HEK293 (cell line): ENCODE data around the gene NRTN.

Experiments
- CTCF ChIA-PET: fragments of 350-600 bp; formaldehyde crosslinking; extraction: SDS; loops from one replicate; lab custom pipeline; 2021; ENCODE audit warnings: antibody characterized with exemption; lab: Yijun Ruan, JAX
- POLR2A ChIA-PET: fragments of 300-600 bp; formaldehyde crosslinking; extraction: SDS; loops from one replicate; lab custom pipeline; 2020; ENCODE audit warnings: antibody characterized with exemption, inconsistent platforms; lab: Yijun Ruan, JAX
- H3K27ac ChIP-seq: fragments of 200-500 bp; sonication (Bioruptor generic); 2 replicates; pipeline ENCODE4 v1.5.1; 2014; ENCODE audit warnings: low read depth, low read length, control low read depth, inconsistent platforms; ENCODE audit errors: extremely low read depth
- H3K36me3 ChIP-seq, 2 experiments: fragments of 200-500 bp in 1 of 2; sonication (Bioruptor generic) in 1 of 2; 1 replicate in 1 of 2; 2 replicates in 1 of 2; pipeline ENCODE4 v1.5.1; 2014 to 2017; ENCODE audit warnings: inconsistent platforms in 2 of 2, low read length in 2 of 2; ENCODE audit not compliant: control insufficient read depth in 2 of 2, insufficient read depth in 1 of 2
- H3K4me1 ChIP-seq: fragments of 200-500 bp; sonication (Bioruptor generic); 2 replicates; pipeline ENCODE4 v1.5.1; 2014; ENCODE audit warnings: mild to moderate bottlenecking, low read length, inconsistent platforms; ENCODE audit not compliant: control insufficient read depth, insufficient read depth
- H3K4me3 ChIP-seq: 2 replicates; pipeline ENCODE4 v1.5.1; 2011; ENCODE audit warnings: low read depth, mild to moderate bottlenecking, control low read depth, low read length, moderate library complexity
- H3K9me3 ChIP-seq: fragments of 200-500 bp; sonication (Bioruptor generic); 2 replicates; pipeline ENCODE4 v1.5.1; 2014; ENCODE audit warnings: low read depth, low read length, inconsistent platforms; ENCODE audit not compliant: control insufficient read depth, insufficient read depth
- ATF2 ChIP-seq: fragments of 450-650 bp; formaldehyde crosslinking; IDR thresholded peaks from 2 replicates; pipeline ENCODE4 v1.5.1; 2016; ENCODE audit warnings: missing biosample characterization, missing genetic modification characterization, low read depth
- GLI2 ChIP-seq: fragments of 450-650 bp; formaldehyde crosslinking; IDR thresholded peaks from 2 replicates; pipeline ENCODE4; 2017; ENCODE audit warnings: missing biosample characterization, missing genetic modification characterization, low read depth, borderline replicate concordance
- HOXC10 ChIP-seq: sonication (generic); formaldehyde crosslinking; IDR thresholded peaks from 2 replicates; pipeline ENCODE4 v1.8.1; 2023; ENCODE audit warnings: mild to moderate bottlenecking, missing genetic modification reagents
- IKZF3 ChIP-seq: fragments of 450-650 bp; IDR thresholded peaks from 2 replicates; pipeline ENCODE4 v1.5.0; 2018; ENCODE audit warnings: missing biosample characterization, mild to moderate bottlenecking, missing genetic modification characterization, moderate library complexity
- OVOL3 ChIP-seq: fragments of 450-650 bp; formaldehyde crosslinking; IDR thresholded peaks from 2 replicates; pipeline ENCODE4 v1.5.1; 2016; ENCODE audit warnings: missing biosample characterization, missing genetic modification characterization
- PRDM4 ChIP-seq: fragments of 450-650 bp; formaldehyde crosslinking; IDR thresholded peaks from 2 replicates; pipeline ENCODE4 v1.5.1; 2017; ENCODE audit warnings: missing biosample characterization, missing genetic modification characterization
- RBAK ChIP-seq: fragments of 450-650 bp; formaldehyde crosslinking; IDR thresholded peaks from 2 replicates; pipeline ENCODE4 v1.5.1; 2016; ENCODE audit warnings: missing biosample characterization, missing genetic modification characterization
- YY1 ChIP-seq: fragments of 450-650 bp; formaldehyde crosslinking; IDR thresholded peaks from 2 replicates; pipeline ENCODE4 v1.5.1; 2018; ENCODE audit warnings: missing biosample characterization, missing genetic modification characterization
- ZBTB20 ChIP-seq: fragments of 450-650 bp; formaldehyde crosslinking; IDR thresholded peaks from 2 replicates; pipeline ENCODE4 v1.5.1; 2016; ENCODE audit warnings: missing biosample characterization, missing genetic modification characterization
- ZBTB48 ChIP-seq: fragments of 450-650 bp; formaldehyde crosslinking; IDR thresholded peaks from 2 replicates; pipeline ENCODE4 v1.5.1; 2016; ENCODE audit warnings: missing biosample characterization, missing genetic modification characterization
- ZBTB8A ChIP-seq: fragments of 450-650 bp; formaldehyde crosslinking; IDR thresholded peaks from 2 replicates; pipeline ENCODE4 v1.5.1; 2016; ENCODE audit warnings: missing biosample characterization, missing genetic modification characterization
- ZNF404 ChIP-seq: fragments of 450-650 bp; formaldehyde crosslinking; IDR thresholded peaks from 2 replicates; pipeline ENCODE4 v1.5.1; 2017; ENCODE audit warnings: missing biosample characterization, missing genetic modification characterization
- ZNF473 ChIP-seq: fragments of 450-650 bp; formaldehyde crosslinking; IDR thresholded peaks from 2 replicates; pipeline ENCODE4 v1.5.1; 2017; ENCODE audit warnings: missing biosample characterization, missing genetic modification characterization
- ZNF518A ChIP-seq: fragments of 450-650 bp; formaldehyde crosslinking; conservative IDR thresholded peaks from 2 replicates; pipeline ENCODE4 v1.5.1; 2016; ENCODE audit warnings: low read depth, missing biosample characterization, missing genetic modification characterization
- ZNF521 ChIP-seq: fragments of 450-650 bp; formaldehyde crosslinking; IDR thresholded peaks from 2 replicates; pipeline ENCODE4 v1.5.1; 2017; ENCODE audit warnings: missing biosample characterization, mild to moderate bottlenecking, missing genetic modification characterization
- ZNF544 ChIP-seq: fragments of 450-650 bp; formaldehyde crosslinking; IDR thresholded peaks from 2 replicates; pipeline ENCODE4 v1.5.0; 2017; ENCODE audit warnings: missing biosample characterization, missing genetic modification characterization
- ZNF571 ChIP-seq: fragments of 450-650 bp; formaldehyde crosslinking; IDR thresholded peaks from 2 replicates; pipeline ENCODE4 v1.5.0; 2017; ENCODE audit warnings: missing biosample characterization, missing genetic modification characterization
- ZNF670 ChIP-seq: fragments of 450-650 bp; formaldehyde crosslinking; IDR thresholded peaks from 2 replicates; pipeline ENCODE4 v1.5.1; 2016; ENCODE audit warnings: missing biosample characterization, missing genetic modification characterization, low read depth
- ZNF677 ChIP-seq: fragments of 450-650 bp; IDR thresholded peaks from 2 replicates; pipeline ENCODE4 v1.5.0; 2018; ENCODE audit warnings: missing biosample characterization, mild to moderate bottlenecking, missing genetic modification characterization, moderate library complexity
- ZNF747 ChIP-seq: fragments of 450-650 bp; formaldehyde crosslinking; IDR thresholded peaks from 2 replicates; pipeline ENCODE4 v1.5.1; 2016; ENCODE audit warnings: missing biosample characterization, missing genetic modification characterization
- ZSCAN5A ChIP-seq: fragments of 450-650 bp; formaldehyde crosslinking; IDR thresholded peaks from 2 replicates; pipeline ENCODE4 v1.5.1; 2016; ENCODE audit warnings: missing biosample characterization, missing genetic modification characterization

NRTN gene

GRCh38 chr19:5789886-5790558 lies 14.8 kb upstream of the NRTN start:
- TF ChIP-seq RBAK (tag by site-specific recombination) (no peak), ZNF677 (peak; percentile 96)
- TF ChIP-seq, all 188 proteins: peak for 1
- H3K4me1 ChIP-seq, result no peaks in the 10 kb centered on the region
- H3K4me3 ChIP-seq, result peak overlapping the region; percentile 71
- 0 out of 2 replicates have a peak overlapping the region, but pooled peaks have one; percentile 18 for H3K27ac ChIP-seq
- POLR2A ChIA-PET, result interaction anchor here (0.5 to 2.1 kb wide), 6 partner anchors 14 to 114 kb away, joined by 3 to 18 read pairs (median 8); partner anchors contain the start of genes CATSPERD, LONP1, NDUFA11 and RPL36
- CTCF ChIA-PET, result interaction anchor here (0.6 to 2.8 kb wide), 5 partner anchors 14 to 148 kb away, joined by 3 to 24 read pairs (median 3); partner anchors contain the start of gene NRTN
- no peaks in the 10 kb centered on the region for H3K9me3 ChIP-seq
- peaks cover 11 to 52% of the 10 kb centered on the region in 2 experiments; a peak in 2 of 3 replicates for H3K36me3 ChIP-seq

- Histone ChIP-seq H3K4me1 (no peaks in the 10 kb centered on the region), H3K4me3 (peak within 1 kb of the TSS; percentile 71), H3K9me3 (no peaks in the 10 kb centered on the region), H3K27ac (peak within 1 kb of the TSS; percentile 82), H3K36me3 (peaks cover 8 to 44% of the 10 kb centered on the region in 2 experiments; a peak in 2 of 3 replicates)
- CTCF ChIA-PET, result interaction anchor here (0.6 to 2.8 kb wide), 6 partner anchors 13 to 917 kb away, joined by 3 to 24 read pairs (median 4); partner anchors contain the start of gene NRTN
- POLR2A ChIA-PET, result interaction anchor here (1.2 to 2.1 kb wide), 6 partner anchors 8 to 113 kb away, joined by 3 to 18 read pairs (median 7); partner anchors contain the start of genes CATSPERD, LONP1 and NDUFA11
- TF ChIP-seq ZNF521 (tag by site-specific recombination) (no peak), ATF2 (tag by site-specific recombination) (peak; percentile 94), ZNF747 (tag by site-specific recombination) (no peak), HOXC10 (CRISPR knock-in tag) (no peak), ZBTB20 (tag by site-specific recombination) (peak; percentile 38; the same call in 1 of the 2 replicates), ZBTB8A (tag by site-specific recombination) (0 out of 2 replicates have a peak, but pooled peaks have one; percentile 64), ZSCAN5A (tag by site-specific recombination) (peak; percentile 90), PRDM4 (tag by site-specific recombination) (0 out of 2 replicates have a peak, but pooled peaks have one; percentile 9), ZBTB48 (tag by site-specific recombination) (0 out of 2 replicates have a peak, but pooled peaks have one; percentile 39), ZNF544 (no peak), ZNF404 (tag by site-specific recombination) (no peak), ZNF473 (tag by site-specific recombination) (no peak), RBAK (tag by site-specific recombination) (no peak), IKZF3 (tag by site-specific recombination) (no peak), YY1 (tag by site-specific recombination) (peak; percentile 93), OVOL3 (tag by site-specific recombination) (peak; percentile 82), ZNF518A (peak; percentile 95), ZNF670 (tag by site-specific recombination) (no peak), ZNF571 (no peak), GLI2 (tag by site-specific recombination) (no peak)
Observed at GRCh38 chr19:5790559-5791520, 14.0 kb upstream of the NRTN start, which contains the start of gene DUS3L. TSS of gene DUS3L (minus strand) at chr19:5791163. CDS start at chr19:5791141, 22 bp downstream.
